LoVo (cell line): ENCODE data around the gene ENDOV.

Experiments
- DNase-seq: peaks from one replicate; pipeline ENCODE4 v3.0.0-alpha.2; 2016; ENCODE audit warnings: low spot score

ENDOV gene

GRCh38 chr17:80431246-80432195 lies 16.6 kb downstream of the ENDOV start:
- DNase-seq = no peak

GRCh38 chr17:80432350-80432955 lies 17.5 kb downstream of the ENDOV start:
- no peak for DNase-seq

DNA sequence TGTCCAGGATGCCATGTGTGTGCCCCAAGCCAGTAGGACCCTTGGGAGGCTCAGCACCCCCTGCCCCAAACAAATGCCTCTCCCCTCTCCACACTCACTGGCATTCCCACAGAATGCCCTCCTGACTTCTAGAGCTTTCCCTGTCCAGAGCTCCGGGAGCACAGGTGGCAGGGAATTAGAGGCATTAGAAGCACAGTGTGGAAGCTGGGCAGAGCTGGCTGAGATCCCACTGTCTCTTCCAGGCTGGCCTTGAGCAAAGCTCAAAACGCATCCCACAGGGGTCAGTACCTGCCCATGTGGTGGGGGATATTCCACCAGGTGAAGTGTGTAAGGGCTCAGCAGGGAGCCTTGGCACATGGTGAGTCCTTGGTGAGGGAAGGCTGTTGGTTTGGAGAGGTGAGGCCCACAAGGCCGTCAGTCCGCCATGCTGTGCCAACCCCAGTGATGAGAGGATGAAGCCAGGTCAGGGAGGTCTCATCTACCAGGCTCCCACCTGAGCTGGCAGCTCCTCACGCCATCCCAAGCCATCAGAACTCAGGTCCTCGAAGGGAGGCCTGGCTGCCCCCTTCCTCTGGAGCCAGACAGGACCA lies 18.1 kb downstream of the ENDOV start:
- no peak for DNase-seq

DNA sequence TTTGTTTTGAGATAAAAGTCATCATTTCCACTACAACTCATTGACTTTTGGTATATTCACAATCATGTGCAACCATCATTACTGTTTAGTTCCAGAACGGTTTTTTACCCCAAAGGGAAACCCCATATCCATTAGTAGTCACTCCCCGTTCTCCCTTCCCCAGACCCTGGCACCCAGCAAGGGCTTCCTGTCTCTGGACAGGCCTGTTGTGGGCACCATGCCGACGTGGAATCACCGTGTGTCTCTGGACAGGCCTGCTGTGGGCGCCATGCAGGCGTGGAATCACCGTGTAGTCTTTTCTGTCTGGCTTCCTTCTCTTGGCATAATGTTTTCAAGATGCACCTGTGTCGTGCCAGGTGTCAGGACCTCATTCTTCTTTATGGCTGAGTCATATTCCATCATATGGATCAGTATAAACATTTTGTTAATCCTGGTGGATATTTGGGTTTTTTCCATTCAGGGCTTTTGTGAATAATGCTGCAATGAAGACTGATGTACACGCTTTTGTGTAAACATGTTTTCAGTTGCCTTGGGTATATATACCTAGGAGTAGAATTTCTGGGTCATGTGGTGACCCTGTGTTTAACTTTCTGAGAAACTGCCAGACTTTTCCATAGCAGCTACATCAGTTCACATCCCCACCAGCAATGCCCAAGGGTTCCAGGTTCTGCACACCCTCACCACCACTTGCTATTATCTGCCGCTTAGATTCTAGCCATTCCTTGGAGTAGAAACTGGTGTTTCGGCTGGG lies 19.1 kb downstream of the ENDOV start:
- no peak for DNase-seq

- DNase-seq = no peak
Observed at GRCh38 chr17:80437532-80437931, 22.6 kb downstream of the ENDOV start.

DNA sequence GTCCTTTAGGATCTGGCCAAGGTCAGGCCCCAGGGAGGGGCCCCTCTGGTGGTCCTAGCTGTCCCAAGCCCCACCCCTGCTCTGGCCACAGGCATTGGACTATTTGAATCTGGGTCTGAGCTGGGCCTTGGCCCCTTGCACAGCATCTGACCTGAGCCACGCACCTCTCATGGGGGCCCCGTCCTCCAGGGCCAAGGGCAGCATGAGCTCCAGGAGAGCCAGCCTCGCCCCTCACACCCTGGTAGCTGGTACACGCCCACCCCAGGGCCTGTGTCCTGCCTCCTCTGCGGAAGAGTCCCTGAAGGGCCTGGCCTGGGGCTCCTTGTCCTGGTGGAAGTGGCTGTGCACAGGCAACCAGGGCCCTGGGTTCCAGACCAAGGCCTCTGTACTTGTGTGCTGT lies 23.8 kb downstream of the ENDOV start:
- no peak for DNase-seq

GRCh38 chr17:80439499-80439898 lies 24.5 kb downstream of the ENDOV start:
- no peak for DNase-seq

DNA sequence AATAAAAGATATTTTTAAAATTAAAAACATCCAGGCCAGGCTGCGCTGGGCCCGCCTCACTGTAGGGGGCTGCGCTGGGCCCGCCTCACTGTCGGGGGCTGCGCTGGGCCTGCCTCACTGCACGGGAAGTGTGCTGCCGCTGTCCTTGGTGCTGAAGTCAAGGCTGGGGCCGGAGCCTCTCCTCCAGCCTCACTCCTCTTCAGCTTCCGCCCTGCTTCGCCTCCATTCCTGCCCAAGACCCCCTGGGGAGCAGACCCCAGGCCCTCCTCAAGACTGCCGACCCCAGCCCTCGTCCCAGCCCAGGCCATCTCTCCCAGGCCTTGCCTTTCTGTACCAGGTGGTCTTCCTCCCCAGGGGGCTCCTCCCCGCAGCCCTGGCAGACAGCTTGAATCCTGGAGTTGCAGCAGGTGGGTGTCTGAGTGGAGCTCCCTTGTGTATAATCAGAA lies 26.2 kb downstream of the ENDOV start:
- DNase-seq = peak; percentile 37

DNA sequence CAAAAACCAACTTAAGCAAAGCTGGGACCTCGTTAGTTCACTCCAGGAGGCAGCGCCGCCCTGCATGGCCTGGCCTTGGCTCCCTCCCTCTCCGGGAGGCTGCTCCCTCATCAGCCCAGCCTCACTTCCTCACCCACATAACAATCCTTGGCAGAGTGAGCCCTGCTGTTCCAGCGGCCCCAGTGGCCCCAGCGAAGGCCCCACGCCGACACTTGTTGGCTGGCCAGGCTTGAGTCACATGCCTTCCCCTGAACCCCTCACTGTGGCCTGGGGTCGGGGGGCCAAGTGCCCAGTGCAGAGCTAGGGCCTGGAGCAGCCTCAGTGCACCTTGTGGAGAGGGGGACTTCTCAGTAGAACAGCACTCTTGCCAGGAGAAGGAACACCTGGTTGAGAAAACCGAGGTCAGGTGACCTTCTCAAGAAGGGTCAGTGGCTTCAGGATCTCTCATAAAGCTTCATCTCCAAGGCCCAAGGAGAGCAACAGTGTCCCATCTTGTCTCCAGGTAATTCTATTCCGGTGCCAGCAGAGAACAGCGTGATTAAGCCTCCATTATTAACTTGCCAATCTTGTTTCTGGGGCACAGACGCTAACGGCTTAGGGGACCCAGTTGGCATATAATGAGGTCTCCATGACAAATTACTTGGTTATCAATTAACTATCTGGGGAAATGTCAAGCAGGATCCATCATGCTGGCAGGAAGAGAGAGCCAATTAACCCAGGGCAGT lies 26.8 kb downstream of the ENDOV start:
- DNase-seq = no peak

GRCh38 chr17:80442323-80442659 lies 27.3 kb downstream of the ENDOV start:
- DNase-seq = no peak

GRCh38 chr17:80442764-80443163 lies 27.8 kb downstream of the ENDOV start:
- DNase-seq = no peak

DNA sequence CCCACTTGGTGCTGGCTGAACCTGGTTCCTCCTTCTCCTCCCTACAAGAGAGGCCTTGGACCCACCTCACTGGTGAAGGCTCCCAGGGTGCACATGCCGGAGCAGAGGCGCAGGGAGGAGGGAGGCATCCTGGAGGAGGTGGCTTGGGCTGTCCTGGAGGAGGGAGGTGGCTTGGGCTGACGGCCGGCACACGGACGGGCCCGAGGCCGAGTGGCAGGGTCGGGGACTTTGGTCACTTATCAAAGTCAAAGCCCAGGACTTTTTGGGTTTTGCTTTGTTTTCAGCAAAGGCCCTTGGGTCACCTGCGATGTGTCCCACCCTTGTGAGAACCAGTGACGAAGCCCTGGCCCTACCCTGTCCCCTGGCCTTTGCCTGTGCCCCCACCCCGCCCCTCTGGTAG lies 28.5 kb downstream of the ENDOV start:
- DNase-seq = no peak

DNA sequence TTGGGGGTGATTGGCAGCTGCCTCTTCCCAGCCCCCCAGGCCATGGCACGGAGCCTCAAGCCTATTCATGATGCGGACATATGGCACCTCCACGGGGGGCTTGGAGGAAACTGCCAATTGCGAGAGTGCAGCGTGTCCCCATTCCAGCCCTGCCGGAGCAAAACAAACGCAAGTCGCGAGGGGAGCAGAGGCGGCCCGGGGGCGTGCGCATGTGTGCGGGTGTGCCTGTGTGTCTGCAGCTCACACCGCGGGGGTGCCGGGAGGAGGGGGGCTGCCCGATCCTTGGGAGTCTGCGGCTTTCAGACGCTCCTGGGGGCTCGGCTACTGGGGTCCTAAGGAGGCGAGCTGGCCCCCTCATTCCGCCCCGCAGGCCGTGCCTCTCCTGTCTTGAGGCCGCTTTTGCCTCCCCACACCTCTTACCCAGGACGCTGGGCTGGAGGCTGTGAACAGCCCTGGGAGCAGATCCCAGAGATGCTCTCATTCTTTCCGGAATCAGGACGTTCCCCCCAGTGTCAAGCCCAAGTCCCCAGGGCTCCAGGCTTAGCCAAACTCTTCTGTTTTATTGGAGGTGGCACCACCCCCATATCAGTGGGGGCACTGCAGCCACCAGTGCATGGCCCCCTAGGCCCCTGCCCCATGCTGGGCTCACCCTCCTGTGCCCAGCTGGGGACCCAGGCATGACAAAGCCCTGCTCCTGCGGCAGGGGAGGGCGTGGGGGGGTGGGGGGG lies 29.1 kb downstream of the ENDOV start:
- no peak for DNase-seq

DNA sequence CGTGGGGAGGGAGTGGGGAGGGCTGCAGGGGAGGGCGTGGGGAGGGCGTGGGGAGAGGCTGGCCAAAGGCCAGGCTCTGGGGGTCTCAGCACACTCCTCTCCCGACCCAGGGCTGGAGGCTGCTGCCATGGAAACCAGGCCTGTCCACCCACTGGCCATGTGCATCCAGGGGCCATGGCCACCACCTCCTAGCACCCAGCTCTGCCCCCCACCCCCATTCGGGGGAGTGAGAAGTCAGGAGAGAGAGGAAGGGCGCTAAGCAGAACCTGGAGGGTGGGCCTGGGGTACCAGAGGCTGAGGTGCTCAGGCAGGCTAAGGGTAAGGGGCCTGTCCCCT lies 29.6 kb downstream of the ENDOV start:
- DNase-seq = no peak

DNA sequence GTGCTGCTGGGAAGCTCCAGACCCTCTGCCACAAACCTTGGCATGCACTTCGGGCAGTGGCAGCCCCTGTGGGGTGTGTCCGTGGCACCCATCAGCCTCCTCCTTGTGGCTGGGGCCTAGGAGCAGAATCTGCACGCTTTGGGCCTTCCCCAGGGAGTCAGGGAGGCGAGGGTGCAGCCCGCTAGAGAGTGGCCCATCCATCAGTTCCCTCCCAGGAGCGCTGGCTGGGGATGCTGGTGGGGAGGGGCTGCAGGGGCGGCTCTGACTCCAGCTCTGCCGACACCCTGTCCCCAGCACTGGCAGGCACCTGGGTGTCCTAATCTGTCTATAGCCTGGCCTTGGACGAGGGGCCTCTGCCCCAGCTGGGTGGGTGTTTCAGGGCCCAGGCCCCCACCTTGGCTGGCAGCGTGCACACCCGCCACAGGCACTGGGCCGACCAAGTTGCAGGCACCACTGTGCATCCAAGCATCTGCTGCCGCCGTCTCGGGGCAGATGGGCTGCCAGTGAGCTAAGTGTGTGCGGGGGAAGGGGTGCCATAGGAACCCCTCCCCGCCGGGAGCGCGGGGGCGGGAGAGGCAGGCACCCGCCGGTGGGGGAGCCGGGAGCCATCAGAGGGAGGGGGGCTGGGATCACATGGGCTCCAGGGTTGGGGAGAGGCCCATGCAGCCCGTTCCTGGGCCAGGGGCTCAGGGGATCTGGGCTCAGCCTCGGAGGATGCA lies 30.2 kb downstream of the ENDOV start:
- no peak for DNase-seq

DNA sequence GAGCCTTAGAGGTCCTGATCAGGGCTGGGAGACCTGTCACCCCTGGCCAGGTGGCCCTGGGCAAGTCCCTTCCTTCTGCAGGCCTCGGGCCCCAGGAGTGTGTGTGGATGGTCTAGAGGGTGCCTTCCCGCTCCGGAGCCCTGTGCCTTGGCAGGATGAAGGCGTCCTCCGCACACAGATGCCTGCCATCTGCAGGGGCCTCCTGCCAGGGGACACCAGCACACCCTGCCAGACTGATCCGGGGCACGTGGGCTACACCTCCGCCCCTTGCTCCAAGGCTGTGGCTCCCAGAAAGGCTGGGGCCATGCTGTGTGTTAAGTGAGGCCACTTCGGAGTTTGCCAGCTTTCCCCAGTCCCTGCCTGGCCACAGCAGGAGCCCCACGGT lies 30.8 kb downstream of the ENDOV start:
- no peak for DNase-seq

- DNase-seq = no peak
Observed at GRCh38 chr17:80446645-80447405, 31.9 kb downstream of the ENDOV start.

- DNase-seq = no peak
Observed at GRCh38 chr17:80447790-80448189, 32.8 kb downstream of the ENDOV start.

DNA sequence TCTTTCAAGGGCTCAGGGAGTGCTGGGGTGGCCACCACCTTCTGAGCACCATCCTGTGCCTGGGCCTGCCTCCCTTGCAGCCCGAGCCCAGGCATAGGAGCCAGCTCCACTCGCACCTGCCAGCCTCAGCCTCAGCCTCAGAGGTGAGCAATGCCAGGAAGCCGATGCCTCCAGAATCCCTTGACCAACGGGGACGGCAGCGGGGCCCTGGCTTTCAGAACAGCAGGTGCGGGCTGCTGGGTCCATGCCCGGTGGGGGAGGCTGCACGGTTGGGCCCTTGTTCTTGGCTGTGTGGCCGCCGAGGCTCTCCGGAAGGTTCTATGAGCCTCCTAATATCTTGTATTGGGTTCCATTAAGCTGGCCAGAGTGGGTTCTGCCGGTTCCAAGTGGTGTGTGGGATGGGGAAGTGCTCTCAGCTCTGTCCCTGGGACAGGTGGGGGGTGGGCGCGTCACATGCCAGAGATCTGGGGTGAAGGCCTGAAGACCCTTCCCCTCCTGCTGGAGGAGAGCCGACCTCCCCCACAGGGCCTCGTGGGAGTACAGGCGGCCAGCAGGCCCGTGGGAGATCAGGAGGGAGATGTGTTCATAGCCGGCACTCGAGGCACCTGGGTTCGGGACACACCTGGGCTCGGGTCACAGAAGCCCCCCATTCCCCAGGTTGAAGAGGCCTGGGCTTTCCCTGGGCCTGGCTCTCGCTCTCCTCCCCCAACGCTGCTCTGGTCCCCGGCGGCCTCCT lies 34.4 kb downstream of the ENDOV start:
- DNase-seq = no peak
